HCT116 (cell line): ENCODE results near the gene TIMM29. TPM values are rescaled to one million over a fixed set of nuclear protein-coding genes. Genes with fewer than 3 reads are reported as not detected.

Experiments used
- ATAC-seq: fragments of 200-7000 bp; cut with Tn5 transposase; 2 replicates; pipeline ENCODE4 v1.9.1; 2020; ENCODE audit warnings: mild to moderate bottlenecking, moderate library complexity
- BruUV-seq: library from RNA; stranded (reverse); fragments of 400-500 nt; replicated peaks from 2 replicates; lab custom pipeline; 2021; lab: Mats Ljungman, UMichigan
- CTCF ChIA-PET: fragments of 300-600 bp; sonication (Branson Sonifier 250); formaldehyde crosslinking; loops from one replicate; lab custom pipeline; 2021; ENCODE audit warnings: antibody characterized with exemption; lab: Charles Lee
- POLR2A ChIA-PET: fragments of 300-600, 350-600 bp; sonication (Branson Sonifier 250); formaldehyde crosslinking; loops from one replicate; lab custom pipeline; 2021; ENCODE audit warnings: antibody characterized with exemption; lab: Charles Lee
- RAD21 ChIA-PET, 2 experiments: fragments of 300-600 bp; sonication (Branson Sonifier 250); formaldehyde crosslinking; loops; one replicate each; lab custom pipeline; 2023; ENCODE audit warnings: low total read pairs in 2 of 2; ENCODE audit not compliant: uncharacterized antibody in 2 of 2, unreplicated experiment in 2 of 2, low non-redundant PET in 1 of 2; lab: Charles Lee
- DNase-seq: peaks from one replicate; pipeline ENCODE4 v3.0.0-alpha.2; 2010; ENCODE audit warnings: low read depth, low spot score
- H2AFZ ChIP-seq: fragments of 200-600 bp; shearing (Covaris generic), sonication (generic); 2 replicates; pipeline ENCODE4 v1.6.1; 2017; ENCODE audit warnings: low read depth, mixed run types, mixed read lengths, antibody characterized with exemption, low read length; ENCODE audit not compliant: poor library complexity, severe bottlenecking
- H3K27ac ChIP-seq: 2 replicates; pipeline ENCODE4 v1.5.1; 2012; ENCODE audit warnings: low read depth, low read length
- H3K27me3 ChIP-seq: fragments of 200-600 bp; sonication (generic); 2 replicates; pipeline ENCODE4 v1.6.1; 2016; ENCODE audit warnings: mixed run types, low read length, mixed read lengths; ENCODE audit not compliant: insufficient read depth
- H3K36me3 ChIP-seq, 2 experiments: fragments of 200-500 bp in 1 of 2; fragments of 200-600 bp in 1 of 2; sonication (Bioruptor generic) in 1 of 2; sonication (generic) in 1 of 2; 2 replicates each; pipeline versions ENCODE4 v1.5.1 to v1.6.1; 2014 to 2016; ENCODE audit warnings: low read length in 2 of 2, inconsistent platforms in 1 of 2, mixed read lengths in 1 of 2, mixed run types in 1 of 2; ENCODE audit not compliant: insufficient read depth in 2 of 2, control insufficient read depth in 1 of 2
- H3K4me1 ChIP-seq, 2 experiments: fragments of 200-600 bp in 1 of 2; sonication (generic) in 1 of 2; 2 replicates each; pipeline versions ENCODE4 v1.5.1 to v1.6.1; 2012 to 2017; ENCODE audit warnings: low read length in 2 of 2, inconsistent platforms in 1 of 2, mild to moderate bottlenecking in 1 of 2, mixed read lengths in 1 of 2, mixed run types in 1 of 2, moderate library complexity in 1 of 2; ENCODE audit not compliant: insufficient read depth in 2 of 2, control insufficient read depth in 1 of 2
- H3K4me2 ChIP-seq: fragments of 200-600 bp; sonication (generic); 2 replicates; pipeline ENCODE4 v1.6.1; 2017; ENCODE audit warnings: mixed run types, low read length, mixed read lengths
- H3K4me3 ChIP-seq, 2 experiments: fragments of 200-600 bp in 1 of 2; sonication (generic) in 1 of 2; replicated peaks in 1 of 2; 2 replicates each; pipeline ENCODE4 v1.5.1; 2011 to 2016; ENCODE audit warnings: low read length in 2 of 2, control low read depth in 1 of 2, low read depth in 1 of 2, mild to moderate bottlenecking in 1 of 2, mixed read lengths in 1 of 2, mixed run types in 1 of 2
- H3K79me2 ChIP-seq: fragments of 200-600 bp; sonication (generic); 2 replicates; pipeline ENCODE4 v1.6.1; 2017; ENCODE audit warnings: mild to moderate bottlenecking, mixed run types, low read length, moderate library complexity, mixed read lengths; ENCODE audit not compliant: insufficient read depth
- H3K9ac ChIP-seq: fragments of 200-600 bp; sonication (generic); 2 replicates; pipeline ENCODE4 v1.6.1; 2016; ENCODE audit warnings: low read length, mixed read lengths
- H3K9me2 ChIP-seq: fragments of 200-600 bp; sonication (generic), shearing (Covaris generic); 2 replicates; pipeline ENCODE4 v1.6.1; 2017; ENCODE audit warnings: mixed run types, mild to moderate bottlenecking, moderate library complexity; ENCODE audit not compliant: insufficient read depth
- H3K9me3 ChIP-seq, 2 experiments: fragments of 200-500 bp in 1 of 2; fragments of 200-600 bp in 1 of 2; sonication (Bioruptor generic) in 1 of 2; sonication (generic) in 1 of 2; 2 replicates each; pipeline ENCODE4 v1.6.1; 2014 to 2017; ENCODE audit warnings: low read length in 2 of 2, mixed read lengths in 2 of 2, inconsistent platforms in 1 of 2, low read depth in 1 of 2, mild to moderate bottlenecking in 1 of 2, mixed run types in 1 of 2, moderate library complexity in 1 of 2; ENCODE audit not compliant: control insufficient read depth in 1 of 2, insufficient read depth in 1 of 2
- H4K20me1 ChIP-seq: fragments of 200-600 bp; sonication (generic), shearing (Covaris generic); 2 replicates; pipeline ENCODE4 v1.6.1; 2017; ENCODE audit warnings: mixed run types, mild to moderate bottlenecking, moderate library complexity; ENCODE audit not compliant: insufficient read depth
- CEBPB ChIP-seq: IDR thresholded peaks from 2 replicates; pipeline ENCODE4 v1.6.1; 2012; ENCODE audit warnings: low read depth
- ELF1 ChIP-seq: IDR thresholded peaks from 2 replicates; pipeline ENCODE4 v1.6.1; 2012; ENCODE audit warnings: low read depth, borderline replicate concordance
- EZH2 ChIP-seq: fragments of 200-600 bp; sonication (generic); IDR thresholded peaks from 2 replicates; pipeline ENCODE4 v1.6.1; 2017; ENCODE audit warnings: antibody characterized with exemption, mixed run types
- FOSL1 ChIP-seq: IDR thresholded peaks from 2 replicates; pipeline ENCODE4 v1.6.1; 2012; ENCODE audit warnings: low read depth
- MAX ChIP-seq: IDR thresholded peaks from 2 replicates; pipeline ENCODE4 v1.6.1; 2012
- SIN3A ChIP-seq: IDR thresholded peaks from 2 replicates; pipeline ENCODE4 v1.6.1; 2012; ENCODE audit warnings: low read depth
- SRF ChIP-seq: IDR thresholded peaks from 2 replicates; pipeline ENCODE4 v1.6.1; 2012; ENCODE audit warnings: low read depth
- TCF7L2 ChIP-seq: IDR thresholded peaks from 2 replicates; pipeline ENCODE4 v1.7.0; 2011; ENCODE audit warnings: borderline replicate concordance, inconsistent platforms; ENCODE audit not compliant: insufficient read depth, insufficient read length; ENCODE audit errors: extremely low read depth
- YY1 ChIP-seq: IDR thresholded peaks from 2 replicates; pipeline ENCODE4 v1.6.1; 2011; ENCODE audit warnings: low read length, low read depth, moderate library complexity, mild to moderate bottlenecking; ENCODE audit not compliant: insufficient replicate concordance; ENCODE audit errors: extremely low read depth
- ZFX ChIP-seq: fragments of 450-650 bp; IDR thresholded peaks from 2 replicates; pipeline ENCODE4 v1.6.1; 2017
- ZNF274 ChIP-seq: fragments of 200-500 bp; sonication (Bioruptor generic); IDR thresholded peaks from 2 replicates; pipeline ENCODE4 v1.6.1; 2014; ENCODE audit warnings: mild to moderate bottlenecking, low read depth, low read length, inconsistent platforms
- intact Hi-C: fragments of 100-400 bp; cut with micrococcal nuclease; formaldehyde crosslinking; loops from 2 replicates; pipeline ENCODE4 v1.10.0; 2022
- total RNA-seq: library from RNA; stranded (reverse); gene quantifications from one replicate; pipeline ENCODE4 v1.2.1, GENCODE V29; 2021; ENCODE audit not compliant: unreplicated experiment
- TF ChIP-seq, protein P1 (sequence below): IDR thresholded peaks from 2 replicates; pipeline ENCODE4 v1.6.1; 2011; ENCODE audit warnings: mild to moderate bottlenecking, low read length, moderate library complexity; ENCODE audit not compliant: insufficient replicate concordance; ENCODE audit errors: extremely low read depth

TIMM29 gene
- total RNA-seq, 1 experiment from 2014 or later = 20.3 TPM

- ATAC-seq (no peak), DNase-seq (no peak)
- peaks cover 22 to 47% of the 10 kb centered on the region in 2 experiments for H3K4me1 ChIP-seq
- no peak overlapping the region for H3K27ac ChIP-seq
- intact Hi-C loops = no loop called here
- CTCF ChIA-PET = no interaction called here
- H3K4me2 ChIP-seq = no peak overlapping the region
- no peaks in the 10 kb centered on the region for H3K27me3 ChIP-seq
- H3K9me2 ChIP-seq = no peaks in the 10 kb centered on the region
- RAD21 ChIA-PET = no interaction called here
- H3K4me3 ChIP-seq = no peak overlapping the region
- TF ChIP-seq FOSL1 (no peak), SIN3A (no peak), ZNF274 (no peak), YY1 (no peak), TCF7L2 (no peak), EZH2 (no peak), MAX (no peak), CEBPB (no peak), ELF1 (no peak), ZFX (no peak), SRF (no peak)
- TF ChIP-seq, protein P1, sequence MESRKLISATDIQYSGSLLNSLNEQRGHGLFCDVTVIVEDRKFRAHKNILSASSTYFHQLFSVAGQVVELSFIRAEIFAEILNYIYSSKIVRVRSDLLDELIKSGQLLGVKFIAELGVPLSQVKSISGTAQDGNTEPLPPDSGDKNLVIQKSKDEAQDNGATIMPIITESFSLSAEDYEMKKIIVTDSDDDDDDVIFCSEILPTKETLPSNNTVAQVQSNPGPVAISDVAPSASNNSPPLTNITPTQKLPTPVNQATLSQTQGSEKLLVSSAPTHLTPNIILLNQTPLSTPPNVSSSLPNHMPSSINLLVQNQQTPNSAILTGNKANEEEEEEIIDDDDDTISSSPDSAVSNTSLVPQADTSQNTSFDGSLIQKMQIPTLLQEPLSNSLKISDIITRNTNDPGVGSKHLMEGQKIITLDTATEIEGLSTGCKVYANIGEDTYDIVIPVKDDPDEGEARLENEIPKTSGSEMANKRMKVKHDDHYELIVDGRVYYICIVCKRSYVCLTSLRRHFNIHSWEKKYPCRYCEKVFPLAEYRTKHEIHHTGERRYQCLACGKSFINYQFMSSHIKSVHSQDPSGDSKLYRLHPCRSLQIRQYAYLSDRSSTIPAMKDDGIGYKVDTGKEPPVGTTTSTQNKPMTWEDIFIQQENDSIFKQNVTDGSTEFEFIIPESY = no peak
- POLR2A ChIA-PET = no interaction called here
- no peaks in the 10 kb centered on the region for H3K9me3 ChIP-seq
- H3K36me3 ChIP-seq = peaks cover 3 to 6% of the 10 kb centered on the region in 2 experiments; a peak in 2 of 4 replicates
- peaks cover 75% of the 10 kb centered on the region for H3K79me2 ChIP-seq
- H4K20me1 ChIP-seq = peaks cover 13% of the 10 kb centered on the region; the same call in 1 of the 2 replicates
- H2AFZ ChIP-seq = no peak overlapping the region
- BruUV-seq = no TSS peak
- no peak overlapping the region for H3K9ac ChIP-seq
Observed at GRCh38 chr19:10963865-10964264, 35.3 kb downstream of the TIMM29 start.
